Pancreas (tissue), 10 donors: Measurements from ENCODE around the gene ATP8A2. TPM values are rescaled to one million over a fixed set of nuclear protein-coding genes. Genes with fewer than 3 reads are reported as not detected.
A peak's percentile ranks its signal among the peaks of the same experiment; 100 is the strongest.

Experiments used
- ATAC-seq, 4 donors: fragments of 200-7000 bp; cut with Tn5 transposase; one replicate each; pipeline versions ENCODE4 v1.8.0 to v1.9.1; 2020; ENCODE audit warnings: mild to moderate bottlenecking in 4 of 4, moderate library complexity in 4 of 4
- DNase-seq, 6 donors: peaks; one replicate each; pipeline ENCODE4 v3.0.0-alpha.2; 2020
- FAIRE-seq: peaks from 2 replicates; lab custom pipeline; 2012; peaks lifted over from hg19 to GRCh38; lab: Jason Lieb, UNC
- H3K27ac ChIP-seq, 4 donors: fragments of 200-600 bp; sonication (generic); 1 replicate in 3 of 4; 2 replicates in 1 of 4; pipeline versions ENCODE4 v1.5.0 to v1.8.0; 2020
- H3K27me3 ChIP-seq, 4 donors: fragments of 200-600 bp; one replicate each; pipeline ENCODE4 v1.8.0; 2021
- H3K36me3 ChIP-seq, 3 donors: fragments of 200-600 bp; sonication (generic) in 1 of 3; one replicate each; pipeline versions ENCODE4 v1.5.0 to v1.8.0; 2020 to 2021
- H3K4me1 ChIP-seq, 3 donors: fragments of 200-600 bp; one replicate each; pipeline ENCODE4 v1.8.0; 2021
- H3K4me3 ChIP-seq, 4 donors: fragments of 200-600 bp; sonication (generic) in 2 of 4; one replicate each; pipeline versions ENCODE4 v1.5.0 to v1.8.0; 2020 to 2021
- H3K9me3 ChIP-seq, 4 donors: fragments of 200-600 bp; one replicate each; pipeline ENCODE4 v1.8.0; 2021
- WGBS, 2 donors: extraction: QIAGEN DNeasy Blood & Tissue Kit; methylation state at CpG; one replicate each; pipeline ENCODE4 v1.1.7; 2013; 5-methylcytosine and 5-hydroxymethylcytosine counted together
- intact Hi-C, 3 donors: fragments of 100-400 bp; cut with DNase I; formaldehyde crosslinking; loops; one replicate each; pipeline versions ENCODE4 v1.11.1 to v1.14.2; 2022
- polyA plus RNA-seq, 2 donors: library from polyadenylated mRNA; stranded (reverse); fragments of 200-250 nt; gene quantifications; one replicate each; pipeline ENCODE4 v1.2.3, GENCODE V29; 2013
- total RNA-seq, 6 donors: library from RNA; stranded (reverse); fragmentation: NEBNext Ultra II Directional in 4 of 6; extraction: Animal tissue kit (Norgen Biotek cat#: 25700) in 4 of 6; gene quantifications; one replicate each; pipeline versions ENCODE4 v1.2.1 to v1.2.4, GENCODE V29; 2021 to 2023
- TF ChIP-seq, protein P1 (sequence below), 4 donors: fragments of 200-600 bp; sonication (generic) in 3 of 4; IDR thresholded peaks; one replicate each; pipeline versions ENCODE4 v1.5.0 to v1.8.0; 2021; ENCODE audit warnings: antibody characterized with exemption in 4 of 4
- donor health status: healthy with polysubstance abuse.
- donor health status: DM: no; HTN: no; CAD: no; lungs with moderate emphysema.
- donor health status: DM: no; HTN: no; CAD: no.
- donor health status: control.
- donor health status: control.
- donor health status: Bipolar disorder and iron deficiency.
- donor health status: DM: yes; HTN: yes; CAD: no.
- donor health status: DM: no; HTN: no; CAD: no.
- donor health status: DM: no; HTN: no; CAD: no.
- donor health status: DM: yes; HTN: yes; CAD: no.

The ATP8A2 gene
- total and polyA plus RNA-seq, 8 donors, result 0.04 to 0.28 (median 0.14) TPM

DNA sequence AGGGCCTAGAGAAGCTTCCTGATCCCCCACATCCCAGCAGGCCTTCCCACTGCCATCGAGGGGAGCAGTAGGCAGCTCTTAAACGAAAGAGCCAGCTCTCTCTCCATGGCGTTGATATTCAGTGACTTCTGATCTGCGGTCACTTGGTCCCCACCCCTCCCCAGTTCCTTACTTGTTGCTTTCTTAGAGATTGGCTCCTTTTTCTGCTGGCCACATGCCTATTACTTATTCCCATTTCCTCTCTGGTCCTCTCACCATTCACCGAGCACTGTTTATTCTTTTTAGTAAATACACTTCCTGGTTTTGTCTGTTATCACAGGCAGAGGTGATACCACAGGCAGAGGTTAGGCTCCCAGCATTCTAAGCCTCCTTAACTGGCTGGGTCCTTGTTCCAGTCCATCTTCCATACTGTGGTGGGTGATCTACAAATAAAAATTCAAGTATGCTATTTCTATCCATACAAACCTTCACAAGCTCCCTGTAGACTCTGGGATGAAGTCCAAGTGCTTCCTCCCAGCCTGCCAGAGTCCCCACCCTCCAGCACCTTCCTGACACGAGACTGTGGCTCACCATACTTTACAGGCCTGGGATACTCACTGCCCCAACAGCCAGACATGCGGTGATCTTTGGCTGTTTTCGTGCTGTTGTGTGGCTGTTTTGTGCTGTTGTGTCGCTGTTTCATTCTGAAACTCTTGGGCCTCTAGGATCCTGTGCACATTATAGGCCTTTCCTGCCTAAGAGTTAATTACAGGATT, 315.9 kb downstream of the ATP8A2 start:
- intact Hi-C loops, result no loop called here
- no peaks in the 10 kb centered on the region for H3K36me3 ChIP-seq
- 68% methylated on average over 9 of the region's 9 CpGs for WGBS, 2 donors

DNA sequence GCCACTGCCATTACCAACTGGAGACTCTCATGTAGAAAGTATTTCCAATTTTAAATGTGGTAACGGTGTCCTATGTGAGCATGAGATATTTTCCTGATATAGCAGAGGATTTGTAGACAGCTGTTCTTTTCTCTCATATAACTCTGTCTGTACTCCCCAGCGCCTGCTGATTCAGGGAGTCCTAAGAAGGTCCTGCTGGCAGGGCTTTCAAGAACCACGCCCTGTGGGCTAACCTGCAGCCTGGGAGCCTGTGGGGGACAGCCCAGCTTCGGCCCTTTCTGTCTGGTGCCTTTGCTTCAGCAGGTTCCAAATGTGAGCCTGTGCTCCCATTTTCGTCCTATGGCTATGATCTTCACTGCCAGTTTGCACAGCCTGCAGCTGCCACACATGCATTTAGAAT, 316.8 kb downstream of the ATP8A2 start:
- TF ChIP-seq, protein P1, sequence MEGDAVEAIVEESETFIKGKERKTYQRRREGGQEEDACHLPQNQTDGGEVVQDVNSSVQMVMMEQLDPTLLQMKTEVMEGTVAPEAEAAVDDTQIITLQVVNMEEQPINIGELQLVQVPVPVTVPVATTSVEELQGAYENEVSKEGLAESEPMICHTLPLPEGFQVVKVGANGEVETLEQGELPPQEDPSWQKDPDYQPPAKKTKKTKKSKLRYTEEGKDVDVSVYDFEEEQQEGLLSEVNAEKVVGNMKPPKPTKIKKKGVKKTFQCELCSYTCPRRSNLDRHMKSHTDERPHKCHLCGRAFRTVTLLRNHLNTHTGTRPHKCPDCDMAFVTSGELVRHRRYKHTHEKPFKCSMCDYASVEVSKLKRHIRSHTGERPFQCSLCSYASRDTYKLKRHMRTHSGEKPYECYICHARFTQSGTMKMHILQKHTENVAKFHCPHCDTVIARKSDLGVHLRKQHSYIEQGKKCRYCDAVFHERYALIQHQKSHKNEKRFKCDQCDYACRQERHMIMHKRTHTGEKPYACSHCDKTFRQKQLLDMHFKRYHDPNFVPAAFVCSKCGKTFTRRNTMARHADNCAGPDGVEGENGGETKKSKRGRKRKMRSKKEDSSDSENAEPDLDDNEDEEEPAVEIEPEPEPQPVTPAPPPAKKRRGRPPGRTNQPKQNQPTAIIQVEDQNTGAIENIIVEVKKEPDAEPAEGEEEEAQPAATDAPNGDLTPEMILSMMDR (IDR thresholded peaks at IDR 0.05), result no peak
- FAIRE-seq, result no peak

More for the DNA sequence above, 315.9 kb downstream of the ATP8A2 start:
- no peaks in the 10 kb centered on the region for H3K27me3 ChIP-seq
- FAIRE-seq (no peak), ATAC-seq (peak; percentile 56 to 71 (median 66)), DNase-seq (no peak)
- peaks cover 0 to 14% (median 0%) of the 10 kb centered on the region in 3 donors for H3K4me1 ChIP-seq
- TF ChIP-seq, protein P1 (IDR thresholded peaks at IDR 0.05), result no peak
- H3K4me3 ChIP-seq, result no peak overlapping the region
- peak overlapping the region in 1 of 4 donors; percentile 42 for H3K27ac ChIP-seq
- H3K9me3 ChIP-seq, result no peaks in the 10 kb centered on the region

DNA sequence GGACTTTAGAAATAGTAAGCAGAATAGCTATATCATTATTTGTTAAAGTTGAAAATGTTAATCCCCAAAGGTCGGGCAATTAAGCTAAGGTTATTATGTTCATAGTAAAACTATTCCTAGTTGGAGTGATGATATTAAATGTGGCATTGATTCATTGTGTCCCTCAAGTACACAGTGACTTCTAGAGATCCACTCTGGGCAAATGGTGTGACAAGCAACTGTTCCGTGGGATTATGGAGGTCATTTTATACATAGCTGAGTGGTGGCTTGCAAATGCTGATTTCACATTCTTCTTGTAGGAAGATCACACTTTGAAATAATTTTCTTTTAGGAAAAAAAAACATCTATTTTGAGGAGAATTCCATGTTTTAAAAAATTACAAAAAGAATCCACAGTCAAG, 317.8 kb downstream of the ATP8A2 start:
- FAIRE-seq, result no peak

More for the DNA sequence above, 316.8 kb downstream of the ATP8A2 start:
- no peak for DNase-seq
- no peaks in the 10 kb centered on the region for H3K36me3 ChIP-seq
- intact Hi-C loops, result no loop called here
- 83 to 87% methylated on average over 5 of the region's 5 CpGs for WGBS, 2 donors
- peaks cover 0 to 14% (median 0%) of the 10 kb centered on the region in 3 donors for H3K4me1 ChIP-seq
- H3K9me3 ChIP-seq, result no peaks in the 10 kb centered on the region
- ATAC-seq, result no peak
- no peaks in the 10 kb centered on the region for H3K27me3 ChIP-seq
- H3K4me3 ChIP-seq, result no peak overlapping the region
- H3K27ac ChIP-seq, result no peak overlapping the region

DNA sequence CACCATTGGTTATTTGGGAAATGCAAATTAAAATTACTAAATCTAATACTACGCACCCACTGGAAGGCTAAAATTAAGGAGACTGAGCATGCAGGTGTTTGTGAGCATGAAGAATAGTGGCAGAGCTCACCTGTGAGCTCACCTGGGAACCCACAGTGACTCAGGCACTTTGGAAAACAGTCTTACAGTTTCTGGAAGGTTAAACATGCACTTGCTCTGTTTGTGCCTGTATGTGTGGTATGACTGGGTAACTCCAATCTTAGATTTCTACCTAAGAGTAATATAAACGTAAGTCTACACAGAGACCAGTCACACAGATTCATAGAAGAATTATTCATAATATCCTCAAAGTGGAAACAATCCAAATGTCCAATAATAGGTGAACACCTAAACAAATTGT, 318.8 kb downstream of the ATP8A2 start:
- FAIRE-seq (no peak), ATAC-seq (no peak), DNase-seq (no peak)
- TF ChIP-seq, protein P1 (IDR thresholded peaks at IDR 0.05), result no peak
- no peaks in the 10 kb centered on the region for H3K27me3 ChIP-seq
- no peak overlapping the region for H3K27ac ChIP-seq
- intact Hi-C loops, result no loop called here
- peaks cover 0 to 14% (median 0%) of the 10 kb centered on the region in 3 donors for H3K4me1 ChIP-seq
- WGBS, 2 donors, result 90 to 96% methylated on average over 2 of the region's 2 CpGs
- no peaks in the 10 kb centered on the region for H3K9me3 ChIP-seq
- H3K4me3 ChIP-seq, result no peak overlapping the region
- no peaks in the 10 kb centered on the region for H3K36me3 ChIP-seq

More for the DNA sequence above, 317.8 kb downstream of the ATP8A2 start:
- intact Hi-C loops, result no loop called here
- no peak overlapping the region for H3K4me3 ChIP-seq
- DNase-seq (no peak), ATAC-seq (no peak)
- H3K36me3 ChIP-seq, result no peaks in the 10 kb centered on the region
- TF ChIP-seq, protein P1 (IDR thresholded peaks at IDR 0.05), result no peak
- H3K4me1 ChIP-seq, result peaks cover 0 to 14% (median 0%) of the 10 kb centered on the region in 3 donors
- no peaks in the 10 kb centered on the region for H3K9me3 ChIP-seq
- H3K27ac ChIP-seq, result no peak overlapping the region
- 66 to 83% methylated on average over 2 of the region's 2 CpGs for WGBS, 2 donors
- H3K27me3 ChIP-seq, result no peaks in the 10 kb centered on the region

GRCh38 chr13:25691654-25692053, 319.9 kb downstream of the ATP8A2 start:
- Histone ChIP-seq H3K4me1 (peaks cover 0 to 14% (median 0%) of the 10 kb centered on the region in 3 donors), H3K27me3 (no peaks in the 10 kb centered on the region), H3K9me3 (no peaks in the 10 kb centered on the region), H3K36me3 (no peaks in the 10 kb centered on the region), H3K4me3 (no peak overlapping the region), H3K27ac (no peak overlapping the region)
- ATAC-seq, result peak in 2 of 4 donors; percentile 29 to 33
- TF ChIP-seq, protein P1 (IDR thresholded peaks at IDR 0.05), result no peak
- WGBS, 2 donors, result 30 to 32% methylated on average over 2 of the region's 2 CpGs
- intact Hi-C loops, result no loop called here
- FAIRE-seq, result no peak
- DNase-seq, result no peak
